ENCODE results near the gene ZNF10. TPM values are rescaled to one million over a fixed set of nuclear protein-coding genes. Genes with fewer than 3 reads are reported as not detected.
A peak's percentile ranks its signal among the peaks of the same experiment; 100 is the strongest.

The ZNF10 gene
- total RNA-seq, 4 donors from 2014 or later, result 5.8 to 28.1 (median 11.0) TPM

GRCh38 chr12:133107121-133107520 lies 23.3 kb upstream of the ZNF10 start:
- Histone ChIP-seq H3K4me3 (no peak overlapping the region), H3K4me1 (no peaks in the 10 kb centered on the region), H3K9me3 (peaks cover 0 to 95% (median 45%) of the 10 kb centered on the region in 4 donors), H3K27ac (no peak overlapping the region), H3K27me3 (no peaks in the 10 kb centered on the region), H3K36me3 (peaks cover 0 to 65% (median 0%) of the 10 kb centered on the region in 3 donors)
- no peak for DNase-seq
- TF ChIP-seq POLR2A (IDR thresholded peaks at IDR 0.05), result no peak
- TF ChIP-seq, protein P1, sequence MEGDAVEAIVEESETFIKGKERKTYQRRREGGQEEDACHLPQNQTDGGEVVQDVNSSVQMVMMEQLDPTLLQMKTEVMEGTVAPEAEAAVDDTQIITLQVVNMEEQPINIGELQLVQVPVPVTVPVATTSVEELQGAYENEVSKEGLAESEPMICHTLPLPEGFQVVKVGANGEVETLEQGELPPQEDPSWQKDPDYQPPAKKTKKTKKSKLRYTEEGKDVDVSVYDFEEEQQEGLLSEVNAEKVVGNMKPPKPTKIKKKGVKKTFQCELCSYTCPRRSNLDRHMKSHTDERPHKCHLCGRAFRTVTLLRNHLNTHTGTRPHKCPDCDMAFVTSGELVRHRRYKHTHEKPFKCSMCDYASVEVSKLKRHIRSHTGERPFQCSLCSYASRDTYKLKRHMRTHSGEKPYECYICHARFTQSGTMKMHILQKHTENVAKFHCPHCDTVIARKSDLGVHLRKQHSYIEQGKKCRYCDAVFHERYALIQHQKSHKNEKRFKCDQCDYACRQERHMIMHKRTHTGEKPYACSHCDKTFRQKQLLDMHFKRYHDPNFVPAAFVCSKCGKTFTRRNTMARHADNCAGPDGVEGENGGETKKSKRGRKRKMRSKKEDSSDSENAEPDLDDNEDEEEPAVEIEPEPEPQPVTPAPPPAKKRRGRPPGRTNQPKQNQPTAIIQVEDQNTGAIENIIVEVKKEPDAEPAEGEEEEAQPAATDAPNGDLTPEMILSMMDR (IDR thresholded peaks at IDR 0.05), result no peak

DNA sequence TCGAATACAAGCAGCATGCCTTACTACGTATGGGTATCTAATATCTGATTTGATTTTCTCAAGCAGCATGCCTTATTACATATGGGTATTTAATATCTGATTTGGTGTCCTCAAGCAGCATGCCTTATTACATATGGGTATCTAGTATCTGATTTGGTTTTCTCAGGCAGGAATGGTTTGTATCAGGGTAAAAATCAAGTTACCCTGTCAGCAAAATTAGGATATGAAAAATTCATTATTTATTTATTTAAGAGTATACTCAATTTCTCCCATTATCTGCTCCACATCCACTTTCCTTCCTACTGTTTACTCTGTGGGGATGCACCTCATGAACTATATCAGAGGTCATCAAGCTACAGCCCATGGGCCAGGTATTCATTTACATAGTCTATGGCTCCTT lies 22.3 kb upstream of the ZNF10 start:
- Histone ChIP-seq H3K4me1 (no peaks in the 10 kb centered on the region), H3K4me3 (no peak overlapping the region), H3K27ac (no peak overlapping the region), H3K27me3 (no peaks in the 10 kb centered on the region), H3K9me3 (peaks cover 0 to 92% (median 41%) of the 10 kb centered on the region in 4 donors), H3K36me3 (peaks cover 0 to 55% (median 0%) of the 10 kb centered on the region in 3 donors)
- no peak for DNase-seq
- no peak for TF ChIP-seq POLR2A (IDR thresholded peaks at IDR 0.05)
- TF ChIP-seq, protein P1 (IDR thresholded peaks at IDR 0.05), result no peak

GRCh38 chr12:133120385-133121191 lies 9.8 kb upstream of the ZNF10 start:
- Histone ChIP-seq H3K36me3 (peaks cover 0 to 41% (median 0%) of the 10 kb centered on the region in 3 donors), H3K9me3 (peaks cover 0 to 98% (median 46%) of the 10 kb centered on the region in 4 donors), H3K27ac (no peak overlapping the region), H3K27me3 (no peaks in the 10 kb centered on the region), H3K4me1 (no peaks in the 10 kb centered on the region), H3K4me3 (no peak overlapping the region)
- DNase-seq, result no peak
- TF ChIP-seq, protein P1 (IDR thresholded peaks at IDR 0.05), result no peak
- TF ChIP-seq POLR2A (IDR thresholded peaks at IDR 0.05), result no peak

DNA sequence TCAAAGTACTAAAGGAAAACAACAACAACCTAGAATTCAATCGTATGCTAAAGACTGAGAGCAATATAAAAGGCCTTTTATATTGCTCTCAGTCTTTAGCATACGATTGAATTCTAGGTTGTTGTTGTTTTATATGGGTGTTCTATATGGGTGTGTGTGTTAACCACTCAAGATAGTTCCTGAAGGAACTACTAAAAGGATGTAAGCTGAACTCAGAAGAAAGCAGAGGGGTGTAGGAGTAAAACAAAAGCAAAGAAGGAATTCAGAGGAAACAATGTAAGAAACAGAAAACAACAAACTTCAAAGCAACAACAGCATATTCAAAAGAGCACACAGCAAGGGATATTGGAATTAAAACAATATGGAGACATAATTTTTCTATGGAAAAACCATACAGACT lies 5.8 kb upstream of the ZNF10 start:
- H3K4me1 ChIP-seq, result no peaks in the 10 kb centered on the region
- DNase-seq, result no peak
- TF ChIP-seq POLR2A (IDR thresholded peaks at IDR 0.05), result no peak
- TF ChIP-seq, protein P1 (IDR thresholded peaks at IDR 0.05), result no peak
- no peaks in the 10 kb centered on the region for H3K27me3 ChIP-seq
- H3K27ac ChIP-seq, result no peak overlapping the region
- no peak overlapping the region for H3K4me3 ChIP-seq
- peaks cover 0 to 51% (median 0%) of the 10 kb centered on the region in 3 donors for H3K36me3 ChIP-seq
- peaks cover 0 to 88% (median 34%) of the 10 kb centered on the region in 4 donors for H3K9me3 ChIP-seq

- Histone ChIP-seq H3K4me1 (peaks cover 0 to 7% (median 0%) of the 10 kb centered on the region in 4 donors), H3K4me3 (peak overlapping the region; percentile 77 to 96 (median 82)), H3K27me3 (no peaks in the 10 kb centered on the region), H3K36me3 (peaks cover 0 to 32% (median 0%) of the 10 kb centered on the region in 3 donors), H3K9me3 (peaks cover 0 to 58% (median 20%) of the 10 kb centered on the region in 4 donors), H3K27ac (peak overlapping the region; percentile 95 to 98 (median 98))
- TF ChIP-seq, protein P1 (IDR thresholded peaks at IDR 0.05), result no peak
- TF ChIP-seq POLR2A (IDR thresholded peaks at IDR 0.05), result no peak
- no peak for DNase-seq
Measured at GRCh38 chr12:133129368-133130037, 924 bp upstream of the ZNF10 start.

Data from Peyer's patch (tissue), 4 donors.